Panc1 (cell line): ENCODE measurements around the gene CD1C. TPM values are rescaled to one million over a fixed set of nuclear protein-coding genes. Genes with fewer than 3 reads are reported as not detected.

Experiments used
- ATAC-seq: fragments of 200-7000 bp; cut with Tn5 transposase; 2 replicates; pipeline ENCODE4 v1.9.1; 2020; ENCODE audit warnings: mild to moderate bottlenecking, moderate library complexity
- BruUV-seq: library from RNA; stranded (reverse); fragments of 400-500 nt; replicated peaks from 2 replicates; lab custom pipeline; 2021; lab: Mats Ljungman, UMichigan
- CTCF ChIA-PET: fragments of 300-600 bp; sonication (Branson Sonifier 250); formaldehyde crosslinking; loops from one replicate; lab custom pipeline; 2022; ENCODE audit warnings: antibody characterized with exemption; lab: Charles Lee
- POLR2A ChIA-PET: fragments of 300-600 bp; sonication (Branson Sonifier 250); formaldehyde crosslinking; loops from one replicate; lab custom pipeline; 2022; ENCODE audit warnings: antibody characterized with exemption; lab: Charles Lee
- DNase-seq: peaks from one replicate; pipeline ENCODE4 v3.0.0-alpha.2; 2010; ENCODE audit warnings: low read depth, low spot score
- H3K27ac ChIP-seq: 2 replicates; pipeline ENCODE4 v1.5.1; 2011; ENCODE audit warnings: mild to moderate bottlenecking, low read length, inconsistent platforms
- H3K27me3 ChIP-seq: fragments of 200-500 bp; sonication (Bioruptor generic); 2 replicates; pipeline ENCODE4 v1.6.0; 2014; ENCODE audit warnings: low read length, inconsistent platforms; ENCODE audit not compliant: control insufficient read depth, insufficient read depth
- H3K36me3 ChIP-seq: fragments of 200-500 bp; sonication (Bioruptor generic); 2 replicates; pipeline ENCODE4 v1.5.1; 2014; ENCODE audit warnings: inconsistent platforms, mild to moderate bottlenecking, low read length, moderate library complexity; ENCODE audit not compliant: control insufficient read depth, insufficient read depth
- H3K4me1 ChIP-seq: 2 replicates; pipeline ENCODE4 v1.5.1; 2011; ENCODE audit warnings: inconsistent platforms, mild to moderate bottlenecking, low read length, moderate library complexity; ENCODE audit not compliant: control insufficient read depth, insufficient read depth
- H3K4me3 ChIP-seq, 2 experiments: 2 replicates each; pipeline ENCODE4 v1.5.1; 2011 to 2012; ENCODE audit warnings: low read depth in 2 of 2, low read length in 2 of 2, mild to moderate bottlenecking in 2 of 2, inconsistent platforms in 1 of 2, moderate library complexity in 1 of 2
- H3K9me3 ChIP-seq: fragments of 200-500 bp; sonication (Bioruptor generic); 2 replicates; pipeline ENCODE4 v1.5.1; 2014; ENCODE audit warnings: low read depth, mild to moderate bottlenecking, inconsistent platforms, low read length, moderate library complexity; ENCODE audit not compliant: control insufficient read depth, insufficient read depth
- POLR2AphosphoS5 ChIP-seq: IDR thresholded peaks from 2 replicates; pipeline ENCODE4 v1.6.1; 2012; ENCODE audit warnings: mild to moderate bottlenecking, low read depth, low read length, moderate library complexity
- SIN3A ChIP-seq: IDR thresholded peaks from 2 replicates; pipeline ENCODE4 v1.6.1; 2012; ENCODE audit warnings: low read depth, mild to moderate bottlenecking, low read length, moderate library complexity, borderline replicate concordance; ENCODE audit not compliant: insufficient read depth
- TCF7L2 ChIP-seq: IDR thresholded peaks from 2 replicates; pipeline ENCODE4 v1.6.1; 2011; ENCODE audit warnings: mild to moderate bottlenecking, low read depth, low read length, inconsistent platforms
- in situ Hi-C: cut with HindIII; loops from 2 replicates; pipeline ENCODE4 v1.10.0; 2016; ENCODE audit warnings: low sequenced_read_pairs, low pct_unique_long_range_greater_than_20kb
- intact Hi-C: fragments of 100-400 bp; cut with micrococcal nuclease; formaldehyde crosslinking; loops from one replicate; pipeline ENCODE4 v1.10.0; 2022; ENCODE audit not compliant: unreplicated experiment
- total RNA-seq: library from RNA; stranded (reverse); gene quantifications from one replicate; pipeline ENCODE4 v1.2.1, GENCODE V29; 2021; ENCODE audit not compliant: unreplicated experiment
- TF ChIP-seq, protein P1 (sequence below): fragments of 450-650 bp; IDR thresholded peaks from 2 replicates; pipeline ENCODE4 v1.5.1; 2017; ENCODE audit warnings: mild to moderate bottlenecking
- TF ChIP-seq, protein P2 (sequence below), 2 experiments: IDR thresholded peaks; 2 replicates each; pipeline ENCODE4 v1.6.1; 2011 to 2012; ENCODE audit warnings: low read depth in 2 of 2, control low read depth in 1 of 2, low read length in 1 of 2, mild to moderate bottlenecking in 1 of 2, moderate library complexity in 1 of 2; ENCODE audit not compliant: insufficient read depth in 1 of 2

CD1C gene
- total RNA-seq, 1 experiment from 2014 or later, result not detected

DNA sequence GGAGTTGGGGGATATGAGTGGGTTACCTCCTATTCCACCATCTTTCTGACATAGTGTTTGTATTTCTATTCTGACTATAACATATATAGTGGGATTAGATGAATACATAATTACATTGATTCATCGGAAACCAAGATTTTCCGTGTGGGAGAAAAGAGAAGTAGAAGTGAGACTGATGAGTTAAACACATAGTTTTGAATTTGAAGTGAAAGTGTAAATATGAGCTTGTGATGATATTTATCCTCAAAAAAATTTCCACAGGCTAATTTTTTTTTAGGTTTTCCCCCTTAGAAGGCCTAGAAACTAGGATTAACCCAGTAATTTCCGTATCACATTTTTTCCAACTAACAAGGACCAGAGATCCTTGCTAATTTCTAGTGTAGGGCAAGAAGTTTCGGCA is 34.7 kb downstream of the CD1C start:
- no peaks in the 10 kb centered on the region for H3K27me3 ChIP-seq
- no peaks in the 10 kb centered on the region for H3K9me3 ChIP-seq
- intact Hi-C loops, result loop anchor here (10.0 kb wide), 1 partner anchor 120 kb away; no protein-coding TSS in a partner anchor
- TF ChIP-seq, protein P1, sequence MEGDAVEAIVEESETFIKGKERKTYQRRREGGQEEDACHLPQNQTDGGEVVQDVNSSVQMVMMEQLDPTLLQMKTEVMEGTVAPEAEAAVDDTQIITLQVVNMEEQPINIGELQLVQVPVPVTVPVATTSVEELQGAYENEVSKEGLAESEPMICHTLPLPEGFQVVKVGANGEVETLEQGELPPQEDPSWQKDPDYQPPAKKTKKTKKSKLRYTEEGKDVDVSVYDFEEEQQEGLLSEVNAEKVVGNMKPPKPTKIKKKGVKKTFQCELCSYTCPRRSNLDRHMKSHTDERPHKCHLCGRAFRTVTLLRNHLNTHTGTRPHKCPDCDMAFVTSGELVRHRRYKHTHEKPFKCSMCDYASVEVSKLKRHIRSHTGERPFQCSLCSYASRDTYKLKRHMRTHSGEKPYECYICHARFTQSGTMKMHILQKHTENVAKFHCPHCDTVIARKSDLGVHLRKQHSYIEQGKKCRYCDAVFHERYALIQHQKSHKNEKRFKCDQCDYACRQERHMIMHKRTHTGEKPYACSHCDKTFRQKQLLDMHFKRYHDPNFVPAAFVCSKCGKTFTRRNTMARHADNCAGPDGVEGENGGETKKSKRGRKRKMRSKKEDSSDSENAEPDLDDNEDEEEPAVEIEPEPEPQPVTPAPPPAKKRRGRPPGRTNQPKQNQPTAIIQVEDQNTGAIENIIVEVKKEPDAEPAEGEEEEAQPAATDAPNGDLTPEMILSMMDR, result no peak
- TF ChIP-seq, protein P2, sequence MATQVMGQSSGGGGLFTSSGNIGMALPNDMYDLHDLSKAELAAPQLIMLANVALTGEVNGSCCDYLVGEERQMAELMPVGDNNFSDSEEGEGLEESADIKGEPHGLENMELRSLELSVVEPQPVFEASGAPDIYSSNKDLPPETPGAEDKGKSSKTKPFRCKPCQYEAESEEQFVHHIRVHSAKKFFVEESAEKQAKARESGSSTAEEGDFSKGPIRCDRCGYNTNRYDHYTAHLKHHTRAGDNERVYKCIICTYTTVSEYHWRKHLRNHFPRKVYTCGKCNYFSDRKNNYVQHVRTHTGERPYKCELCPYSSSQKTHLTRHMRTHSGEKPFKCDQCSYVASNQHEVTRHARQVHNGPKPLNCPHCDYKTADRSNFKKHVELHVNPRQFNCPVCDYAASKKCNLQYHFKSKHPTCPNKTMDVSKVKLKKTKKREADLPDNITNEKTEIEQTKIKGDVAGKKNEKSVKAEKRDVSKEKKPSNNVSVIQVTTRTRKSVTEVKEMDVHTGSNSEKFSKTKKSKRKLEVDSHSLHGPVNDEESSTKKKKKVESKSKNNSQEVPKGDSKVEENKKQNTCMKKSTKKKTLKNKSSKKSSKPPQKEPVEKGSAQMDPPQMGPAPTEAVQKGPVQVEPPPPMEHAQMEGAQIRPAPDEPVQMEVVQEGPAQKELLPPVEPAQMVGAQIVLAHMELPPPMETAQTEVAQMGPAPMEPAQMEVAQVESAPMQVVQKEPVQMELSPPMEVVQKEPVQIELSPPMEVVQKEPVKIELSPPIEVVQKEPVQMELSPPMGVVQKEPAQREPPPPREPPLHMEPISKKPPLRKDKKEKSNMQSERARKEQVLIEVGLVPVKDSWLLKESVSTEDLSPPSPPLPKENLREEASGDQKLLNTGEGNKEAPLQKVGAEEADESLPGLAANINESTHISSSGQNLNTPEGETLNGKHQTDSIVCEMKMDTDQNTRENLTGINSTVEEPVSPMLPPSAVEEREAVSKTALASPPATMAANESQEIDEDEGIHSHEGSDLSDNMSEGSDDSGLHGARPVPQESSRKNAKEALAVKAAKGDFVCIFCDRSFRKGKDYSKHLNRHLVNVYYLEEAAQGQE (IDR thresholded peaks at IDR 0.05; ENCODE audit: insufficient read depth in 1 of 2, low read depth in 2 of 2, low read length in 1 of 2), result no peak
- TF ChIP-seq SIN3A (no peak), TCF7L2 (no peak), POLR2AphosphoS5 (no peak)
- no peak for DNase-seq
- H3K4me1 ChIP-seq, result no peaks in the 10 kb centered on the region
- no peaks in the 10 kb centered on the region for H3K36me3 ChIP-seq
- ChIA-PET CTCF (no interaction called here), POLR2A (no interaction called here)
- no peak overlapping the region for H3K4me3 ChIP-seq
- no peak for ATAC-seq
- no peak overlapping the region for H3K27ac ChIP-seq
- in situ Hi-C loops, result no loop called here
- no TSS peak for BruUV-seq

DNA sequence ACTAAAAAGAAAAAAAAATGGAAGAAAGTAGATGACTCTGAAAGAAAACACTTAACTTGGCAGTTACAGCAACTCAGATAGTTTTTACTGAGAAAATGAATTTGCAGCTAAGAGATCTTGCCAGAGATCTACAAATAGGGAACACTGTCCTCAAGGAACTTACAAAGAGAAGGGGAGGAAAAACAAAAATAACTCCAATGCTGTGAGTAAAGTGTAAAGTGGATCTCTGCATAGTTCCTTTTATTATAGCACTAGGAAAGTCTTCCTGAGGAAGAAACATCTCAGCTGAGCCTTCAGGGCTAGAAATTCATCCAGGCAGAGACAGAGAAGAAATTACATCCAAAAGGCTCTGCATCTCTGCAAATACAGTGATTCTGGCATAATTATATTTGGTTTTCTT is 37.8 kb downstream of the CD1C start:
- ChIA-PET POLR2A (no interaction called here), CTCF (no interaction called here)
- TF ChIP-seq, protein P1, result no peak
- TF ChIP-seq SIN3A, result no peak
- no peak for TF ChIP-seq POLR2AphosphoS5
- Histone ChIP-seq H3K36me3 (no peaks in the 10 kb centered on the region), H3K27ac (no peak overlapping the region), H3K9me3 (no peaks in the 10 kb centered on the region), H3K4me3 (no peak overlapping the region), H3K27me3 (no peaks in the 10 kb centered on the region), H3K4me1 (no peaks in the 10 kb centered on the region)
- in situ Hi-C loops (no loop called here), intact Hi-C loops (loop anchor here (10.0 kb wide), 1 partner anchor 123 kb away; no protein-coding TSS in a partner anchor)
- DNase-seq (no peak), ATAC-seq (no peak)
- BruUV-seq, result no TSS peak
